Activated T-cell treated with anti-CD3 and anti-CD28 coated beads for 48 hours (primary cell): ENCODE results near the gene NHLH1.

Experiments used
- DNase-seq: peaks from one replicate; pipeline ENCODE4 v3.0.0-alpha.2; 2020; ENCODE audit warnings: low read depth

NHLH1 gene

DNA sequence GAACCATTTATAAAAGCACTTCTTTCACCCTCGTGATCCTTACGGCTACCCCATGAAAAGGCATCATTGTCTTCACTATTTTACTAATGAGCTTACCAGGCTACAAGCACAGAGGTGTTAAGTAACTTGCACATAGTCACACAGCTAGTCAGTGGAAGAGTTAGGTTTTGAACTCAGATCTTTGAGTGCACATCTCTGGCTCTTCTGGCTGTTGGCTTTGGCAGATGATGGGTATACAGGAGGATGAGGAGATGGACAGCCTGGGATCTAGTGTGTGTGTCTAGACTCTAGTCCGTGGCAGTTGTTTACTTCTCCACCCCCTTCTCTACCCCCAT, 45.1 kb downstream of the NHLH1 start:
- no peak for DNase-seq

DNA sequence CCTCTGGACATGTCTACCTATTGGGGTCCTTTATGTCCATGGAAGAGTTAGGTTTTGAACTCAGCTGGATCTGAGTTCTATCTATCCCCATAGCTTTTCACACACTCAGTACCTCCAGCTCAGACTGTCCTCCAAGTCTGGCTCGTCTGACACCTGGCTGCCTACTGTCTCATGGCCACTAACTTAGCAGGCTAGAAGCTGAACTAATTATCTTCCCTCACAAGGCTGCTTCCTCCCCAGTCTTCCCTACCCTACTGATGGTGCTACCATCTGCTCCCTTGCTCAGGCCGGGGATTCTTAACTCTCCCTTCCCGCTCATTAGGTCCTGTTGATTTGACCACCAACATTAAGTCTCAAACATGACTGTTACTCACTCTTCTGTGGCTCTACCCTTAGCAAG, 46.8 kb downstream of the NHLH1 start:
- DNase-seq = no peak

GRCh38 chr1:160414881-160415280, 48.0 kb downstream of the NHLH1 start:
- no peak for DNase-seq

- DNase-seq = no peak
These were observed 48.9 kb downstream of the NHLH1 start for GRCh38 chr1:160415696-160416290.

GRCh38 chr1:160416369-160416768, 49.5 kb downstream of the NHLH1 start:
- DNase-seq = no peak

DNA sequence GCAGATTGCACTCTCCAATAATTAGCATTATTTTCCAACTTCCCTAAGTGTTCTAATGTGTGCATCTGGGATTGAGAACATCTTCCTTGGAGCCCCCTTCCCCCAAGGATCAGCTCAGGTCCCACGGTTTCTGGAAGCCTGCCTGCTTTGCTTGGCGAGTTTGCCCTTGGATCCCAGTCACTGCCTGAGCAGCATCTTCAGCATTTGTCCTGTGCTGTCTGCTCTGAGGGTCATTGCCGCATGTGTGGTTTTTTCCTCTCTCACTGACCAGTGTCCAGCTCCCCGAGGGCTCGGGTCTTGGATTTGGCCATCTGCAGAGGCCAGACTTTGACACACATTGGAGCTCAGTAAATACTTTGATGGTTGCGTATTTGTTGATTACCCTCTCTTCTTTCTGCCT, 51.6 kb downstream of the NHLH1 start:
- DNase-seq = no peak

GRCh38 chr1:160419150-160419837, 52.4 kb downstream of the NHLH1 start:
- DNase-seq = no peak

- no peak for DNase-seq
These were observed 52.9 kb downstream of the NHLH1 start for GRCh38 chr1:160419838-160420169.

DNA sequence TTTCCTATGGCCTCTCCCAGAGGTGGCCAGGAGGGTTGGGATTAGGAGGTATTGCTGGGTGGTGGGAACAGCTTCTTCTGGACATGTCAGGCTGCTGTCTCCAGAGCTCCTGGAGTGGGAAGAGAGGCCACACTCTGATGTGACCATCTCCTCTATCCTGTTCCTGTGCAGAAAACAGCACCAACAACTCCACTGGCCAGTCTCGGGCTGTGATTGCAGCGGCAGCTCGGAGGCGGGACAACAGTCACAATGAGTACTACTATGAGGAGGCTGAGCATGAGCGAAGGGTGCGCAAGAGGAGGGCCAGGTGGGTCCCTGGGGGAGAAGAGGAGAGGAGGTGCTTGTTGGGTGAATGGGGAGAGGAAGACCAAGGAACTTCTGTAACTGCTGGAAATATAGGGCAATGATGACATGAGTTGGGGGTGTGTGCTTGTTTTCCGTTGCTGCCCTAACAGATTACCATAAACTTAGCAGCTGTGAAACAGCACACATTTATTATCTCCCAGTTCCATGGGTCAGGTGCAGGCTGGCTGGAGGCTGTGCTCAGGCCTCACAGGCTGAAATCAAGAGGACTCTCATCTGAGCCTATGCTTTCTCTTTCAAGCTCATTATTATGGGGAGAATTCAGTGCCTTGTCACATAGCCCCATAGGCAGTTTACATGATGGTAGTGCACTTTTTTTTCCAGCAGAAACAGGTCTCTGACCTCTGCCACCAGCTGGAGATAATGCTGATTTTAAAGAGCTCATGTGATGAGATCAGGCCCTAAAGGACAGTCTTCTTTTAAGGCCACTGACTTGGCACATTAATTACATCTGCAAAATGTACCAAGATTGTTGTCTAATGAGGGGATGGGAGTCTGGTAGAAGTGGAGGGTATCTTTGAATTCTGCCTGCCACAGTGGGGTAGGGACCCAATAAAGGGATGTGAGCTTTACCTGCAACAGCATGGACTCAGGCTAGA, 54.3 kb downstream of the NHLH1 start:
- DNase-seq = no peak

DNA sequence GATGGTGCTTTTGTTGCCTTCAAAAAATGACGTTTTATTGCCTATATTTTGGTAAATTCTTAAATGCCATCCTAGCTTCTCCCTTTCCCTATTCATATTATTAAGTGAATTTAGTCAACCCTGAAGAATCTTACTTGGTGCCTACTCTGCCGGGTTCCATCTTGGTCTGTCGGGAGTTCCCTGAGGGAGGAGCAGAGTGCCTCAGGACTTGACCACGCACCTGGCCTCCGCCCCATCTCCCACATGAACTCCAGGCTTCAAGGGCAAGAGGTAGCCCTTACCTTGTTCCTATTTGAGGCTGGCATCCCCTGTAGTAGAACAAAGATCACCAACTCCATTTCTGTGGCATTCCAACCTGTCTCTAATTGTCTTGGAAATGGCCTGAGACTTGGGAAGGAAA, 55.0 kb downstream of the NHLH1 start:
- no peak for DNase-seq
